IMR-90 (cell line): ENCODE results near the gene PACS1.

Source experiments
- CEBPB ChIP-seq: IDR thresholded peaks from 2 replicates; pipeline ENCODE4 v1.6.1; 2012; ENCODE audit warnings: low read depth, low read length, improper control_type of control experiment
- CHD1 ChIP-seq: IDR thresholded peaks from 2 replicates; pipeline ENCODE4 v1.6.1; 2012; ENCODE audit warnings: low read depth, low read length, improper control_type of control experiment
- MAFK ChIP-seq: IDR thresholded peaks from 2 replicates; pipeline ENCODE4 v1.6.1; 2012; ENCODE audit warnings: low read depth, low read length, improper control_type of control experiment
- NFE2L2 ChIP-seq: fragments of 150-350 bp; IDR thresholded peaks from 2 replicates; pipeline ENCODE4 v1.6.1; 2016; ENCODE audit warnings: low read depth, mild to moderate bottlenecking, low read length
- POLR2A ChIP-seq: IDR thresholded peaks from 2 replicates; pipeline ENCODE4 v1.6.1; 2012; ENCODE audit warnings: mild to moderate bottlenecking, low read depth, low read length
- RAD21 ChIP-seq: IDR thresholded peaks from 2 replicates; pipeline ENCODE4 v1.6.1; 2012; ENCODE audit warnings: low read length, improper control_type of control experiment
- RFX5 ChIP-seq: IDR thresholded peaks from 2 replicates; pipeline ENCODE4 v1.8.0; 2012; ENCODE audit warnings: low read depth, mild to moderate bottlenecking, low read length, moderate library complexity
- SMC3 ChIP-seq: fragments of 150-350 bp; IDR thresholded peaks from 2 replicates; pipeline ENCODE4 v1.6.1; 2016; ENCODE audit warnings: low read depth, mild to moderate bottlenecking, antibody characterized with exemption, low read length, moderate library complexity
- TF ChIP-seq, protein P1 (sequence below): conservative IDR thresholded peaks from 2 replicates; pipeline ENCODE4 v1.5.1; 2012; ENCODE audit warnings: mild to moderate bottlenecking, low read depth, low read length, improper control_type of control experiment
- TF ChIP-seq, protein P2 (sequence below): fragments of 150-350 bp; IDR thresholded peaks from 2 replicates; pipeline ENCODE4 v1.6.1; 2017; ENCODE audit warnings: mild to moderate bottlenecking, antibody characterized with exemption, low read length, low read depth

DNA sequence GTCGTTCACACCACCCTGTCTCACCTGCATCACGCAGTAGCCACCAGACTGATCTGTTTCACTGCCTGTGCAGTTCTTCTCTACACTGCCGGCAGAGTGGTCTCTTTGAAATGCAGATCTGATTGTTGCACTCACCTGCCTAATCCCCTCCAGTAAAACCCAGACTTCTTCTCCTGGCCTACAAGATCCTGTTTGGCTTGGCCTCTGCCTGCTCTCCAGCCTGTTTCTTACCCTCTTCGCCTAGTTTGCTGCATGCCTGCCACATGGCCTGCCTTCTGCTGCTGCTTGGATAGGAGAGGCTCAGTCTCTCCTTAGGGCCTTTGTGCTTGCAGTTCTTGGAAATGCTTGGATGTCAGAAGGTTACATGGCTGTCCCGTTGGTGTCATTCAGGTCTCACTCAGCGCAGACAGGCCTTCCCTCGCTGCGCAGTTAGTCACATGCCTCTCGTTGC, 42.0 kb downstream of the PACS1 start:
- TF ChIP-seq, protein P1, sequence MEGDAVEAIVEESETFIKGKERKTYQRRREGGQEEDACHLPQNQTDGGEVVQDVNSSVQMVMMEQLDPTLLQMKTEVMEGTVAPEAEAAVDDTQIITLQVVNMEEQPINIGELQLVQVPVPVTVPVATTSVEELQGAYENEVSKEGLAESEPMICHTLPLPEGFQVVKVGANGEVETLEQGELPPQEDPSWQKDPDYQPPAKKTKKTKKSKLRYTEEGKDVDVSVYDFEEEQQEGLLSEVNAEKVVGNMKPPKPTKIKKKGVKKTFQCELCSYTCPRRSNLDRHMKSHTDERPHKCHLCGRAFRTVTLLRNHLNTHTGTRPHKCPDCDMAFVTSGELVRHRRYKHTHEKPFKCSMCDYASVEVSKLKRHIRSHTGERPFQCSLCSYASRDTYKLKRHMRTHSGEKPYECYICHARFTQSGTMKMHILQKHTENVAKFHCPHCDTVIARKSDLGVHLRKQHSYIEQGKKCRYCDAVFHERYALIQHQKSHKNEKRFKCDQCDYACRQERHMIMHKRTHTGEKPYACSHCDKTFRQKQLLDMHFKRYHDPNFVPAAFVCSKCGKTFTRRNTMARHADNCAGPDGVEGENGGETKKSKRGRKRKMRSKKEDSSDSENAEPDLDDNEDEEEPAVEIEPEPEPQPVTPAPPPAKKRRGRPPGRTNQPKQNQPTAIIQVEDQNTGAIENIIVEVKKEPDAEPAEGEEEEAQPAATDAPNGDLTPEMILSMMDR: no peak
- TF ChIP-seq POLR2A (no peak), MAFK (no peak), CEBPB (no peak), RFX5 (no peak), NFE2L2 (no peak), RAD21 (no peak), CHD1 (no peak), SMC3 (no peak)
- TF ChIP-seq, protein P2, sequence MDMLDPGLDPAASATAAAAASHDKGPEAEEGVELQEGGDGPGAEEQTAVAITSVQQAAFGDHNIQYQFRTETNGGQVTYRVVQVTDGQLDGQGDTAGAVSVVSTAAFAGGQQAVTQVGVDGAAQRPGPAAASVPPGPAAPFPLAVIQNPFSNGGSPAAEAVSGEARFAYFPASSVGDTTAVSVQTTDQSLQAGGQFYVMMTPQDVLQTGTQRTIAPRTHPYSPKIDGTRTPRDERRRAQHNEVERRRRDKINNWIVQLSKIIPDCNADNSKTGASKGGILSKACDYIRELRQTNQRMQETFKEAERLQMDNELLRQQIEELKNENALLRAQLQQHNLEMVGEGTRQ: no peak
